ENCODE data around the gene ANO5. TPM values are rescaled to one million over a fixed set of nuclear protein-coding genes. Genes with fewer than 3 reads are reported as not detected.

The ANO5 gene
- total and polyA plus RNA-seq, 9 donors: 0.48 to 3.7 (median 1.6) TPM

DNA sequence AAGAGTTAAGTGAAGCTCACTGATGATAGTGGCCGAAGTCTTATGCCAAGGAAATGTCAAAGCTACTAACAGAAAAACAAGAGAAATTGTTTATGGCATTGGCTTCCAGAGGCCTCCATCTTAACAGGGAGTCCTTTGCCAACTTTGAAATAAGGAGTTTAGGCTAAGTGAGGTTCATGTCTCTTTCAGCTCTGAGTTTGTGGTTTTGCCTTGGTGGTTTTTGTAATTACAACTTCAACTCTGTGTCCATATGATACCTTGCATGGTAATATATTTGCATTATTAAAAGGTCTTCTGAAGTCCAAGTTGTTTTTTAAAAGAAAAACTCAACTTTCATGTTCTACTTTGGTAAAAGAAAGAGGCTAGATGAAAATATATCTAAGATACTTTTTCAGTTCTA lies 31.4 kb upstream of the ANO5 start:
- no peak for TF ChIP-seq EP300 (IDR thresholded peaks at IDR 0.05)
- TF ChIP-seq POLR2A (IDR thresholded peaks at IDR 0.05): no peak
- TF ChIP-seq, protein P1, sequence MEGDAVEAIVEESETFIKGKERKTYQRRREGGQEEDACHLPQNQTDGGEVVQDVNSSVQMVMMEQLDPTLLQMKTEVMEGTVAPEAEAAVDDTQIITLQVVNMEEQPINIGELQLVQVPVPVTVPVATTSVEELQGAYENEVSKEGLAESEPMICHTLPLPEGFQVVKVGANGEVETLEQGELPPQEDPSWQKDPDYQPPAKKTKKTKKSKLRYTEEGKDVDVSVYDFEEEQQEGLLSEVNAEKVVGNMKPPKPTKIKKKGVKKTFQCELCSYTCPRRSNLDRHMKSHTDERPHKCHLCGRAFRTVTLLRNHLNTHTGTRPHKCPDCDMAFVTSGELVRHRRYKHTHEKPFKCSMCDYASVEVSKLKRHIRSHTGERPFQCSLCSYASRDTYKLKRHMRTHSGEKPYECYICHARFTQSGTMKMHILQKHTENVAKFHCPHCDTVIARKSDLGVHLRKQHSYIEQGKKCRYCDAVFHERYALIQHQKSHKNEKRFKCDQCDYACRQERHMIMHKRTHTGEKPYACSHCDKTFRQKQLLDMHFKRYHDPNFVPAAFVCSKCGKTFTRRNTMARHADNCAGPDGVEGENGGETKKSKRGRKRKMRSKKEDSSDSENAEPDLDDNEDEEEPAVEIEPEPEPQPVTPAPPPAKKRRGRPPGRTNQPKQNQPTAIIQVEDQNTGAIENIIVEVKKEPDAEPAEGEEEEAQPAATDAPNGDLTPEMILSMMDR (IDR thresholded peaks at IDR 0.05): no peak
- DNase-seq: no peak
- no peaks in the 10 kb centered on the region for H3K4me1 ChIP-seq (ENCODE audit: insufficient read depth)
- H3K27me3 ChIP-seq: no peaks in the 10 kb centered on the region
- H3K36me3 ChIP-seq: no peaks in the 10 kb centered on the region
- no peaks in the 10 kb centered on the region for H3K9me3 ChIP-seq
- no peak overlapping the region for H3K27ac ChIP-seq
- no peak overlapping the region for H3K4me3 ChIP-seq
- WGBS, 3 donors: 6 to 9% (median 8%) methylated on average over 1 of the region's 1 CpG
- intact Hi-C loops (cut with DNase I): no loop called here

- Histone ChIP-seq H3K36me3 (no peaks in the 10 kb centered on the region), H3K9me3 (no peaks in the 10 kb centered on the region), H3K4me1 (ENCODE audit: insufficient read depth) (no peaks in the 10 kb centered on the region), H3K4me3 (no peak overlapping the region), H3K27me3 (no peaks in the 10 kb centered on the region), H3K27ac (no peak overlapping the region)
- no peak for DNase-seq
- intact Hi-C loops (cut with DNase I): no loop called here
- TF ChIP-seq EP300 (IDR thresholded peaks at IDR 0.05) (no peak), POLR2A (IDR thresholded peaks at IDR 0.05) (no peak)
- TF ChIP-seq, protein P1 (IDR thresholded peaks at IDR 0.05): no peak
- 63 to 78% (median 64%) methylated on average over 3 of the region's 3 CpGs for WGBS, 3 donors
Observed at GRCh38 chr11:22162756-22163155, 30.1 kb upstream of the ANO5 start.

- no peaks in the 10 kb centered on the region for H3K36me3 ChIP-seq
- WGBS, 3 donors: 63 to 69% (median 63%) methylated on average over 3 of the region's 3 CpGs
- intact Hi-C loops (cut with DNase I): no loop called here
- no peaks in the 10 kb centered on the region for H3K4me1 ChIP-seq (ENCODE audit: insufficient read depth)
- H3K27ac ChIP-seq: no peak overlapping the region
- no peak for DNase-seq
- no peaks in the 10 kb centered on the region for H3K27me3 ChIP-seq
- no peak overlapping the region for H3K4me3 ChIP-seq
- no peaks in the 10 kb centered on the region for H3K9me3 ChIP-seq
- TF ChIP-seq EP300 (IDR thresholded peaks at IDR 0.05) (no peak), POLR2A (IDR thresholded peaks at IDR 0.05) (no peak)
- TF ChIP-seq, protein P1 (IDR thresholded peaks at IDR 0.05): no peak
Observed at GRCh38 chr11:22163394-22163797, 29.5 kb upstream of the ANO5 start.

DNA sequence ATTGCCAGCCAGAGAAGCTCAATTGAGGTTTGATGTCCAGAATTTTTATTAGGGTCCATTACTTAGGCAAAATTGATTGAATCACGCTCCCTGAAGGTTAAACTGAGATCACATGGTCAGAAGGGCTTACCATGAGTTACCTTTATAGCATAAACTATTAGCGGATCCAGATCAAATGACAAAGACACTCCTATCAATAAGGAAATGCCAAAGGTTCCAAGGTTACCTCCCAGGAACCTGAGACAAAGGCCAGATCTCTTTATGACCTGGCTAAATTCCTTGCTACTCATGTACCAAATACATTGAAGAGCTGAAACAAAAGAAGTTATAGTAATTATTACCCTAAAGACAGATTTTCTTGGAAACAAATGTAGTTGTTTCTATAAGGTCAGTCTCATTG lies 27.8 kb upstream of the ANO5 start:
- Histone ChIP-seq H3K9me3 (no peaks in the 10 kb centered on the region), H3K27ac (no peak overlapping the region), H3K4me3 (no peak overlapping the region), H3K36me3 (no peaks in the 10 kb centered on the region), H3K4me1 (ENCODE audit: insufficient read depth) (no peaks in the 10 kb centered on the region), H3K27me3 (no peaks in the 10 kb centered on the region)
- TF ChIP-seq EP300 (IDR thresholded peaks at IDR 0.05) (no peak), POLR2A (IDR thresholded peaks at IDR 0.05) (no peak)
- TF ChIP-seq, protein P1 (IDR thresholded peaks at IDR 0.05): no peak
- 82 to 85% (median 84%) methylated on average over 2 of the region's 2 CpGs for WGBS, 3 donors
- no peak for DNase-seq
- intact Hi-C loops (cut with DNase I): no loop called here
